HG03460 (cell line): ENCODE data around the gene CCER1.
"Not testable (repeated sequence)": the region's sequence is repeated elsewhere in the genome, so short reads cannot be mapped to it uniquely, and the experiment has no call there.

Experiments used
- ATAC-seq: cut with Tn5 transposase; IDR thresholded peaks from one replicate; pipeline ENCODE4 v1.9.1; 2021; ENCODE audit not compliant: unreplicated experiment

The CCER1 gene

DNA sequence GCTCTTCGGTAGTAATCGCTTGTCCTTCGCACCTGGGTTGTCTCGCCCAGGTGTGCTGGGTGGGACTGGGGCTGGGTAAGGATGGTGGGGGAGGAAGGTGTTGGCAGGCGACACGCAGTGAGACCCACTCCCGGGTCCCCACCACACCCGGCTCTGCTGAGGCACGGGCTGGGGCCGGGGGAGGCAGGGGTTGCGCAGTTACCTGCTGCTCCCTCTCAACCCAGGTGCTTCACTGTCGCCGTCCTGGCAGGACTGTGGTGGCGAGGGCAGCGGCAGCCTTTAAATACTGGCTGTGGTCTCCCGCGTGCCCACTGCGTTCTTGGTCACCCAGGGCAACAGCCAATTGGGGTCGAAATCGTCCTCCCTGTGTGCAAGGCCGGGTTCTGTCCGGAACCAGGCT, at the start of gene CCER1:
Gene CCER1 (minus strand): TSS at position 256 of the 400 bp plus-strand sequence. CDS start 434 bp downstream, outside the sequence.
- ATAC-seq = no peak

DNA sequence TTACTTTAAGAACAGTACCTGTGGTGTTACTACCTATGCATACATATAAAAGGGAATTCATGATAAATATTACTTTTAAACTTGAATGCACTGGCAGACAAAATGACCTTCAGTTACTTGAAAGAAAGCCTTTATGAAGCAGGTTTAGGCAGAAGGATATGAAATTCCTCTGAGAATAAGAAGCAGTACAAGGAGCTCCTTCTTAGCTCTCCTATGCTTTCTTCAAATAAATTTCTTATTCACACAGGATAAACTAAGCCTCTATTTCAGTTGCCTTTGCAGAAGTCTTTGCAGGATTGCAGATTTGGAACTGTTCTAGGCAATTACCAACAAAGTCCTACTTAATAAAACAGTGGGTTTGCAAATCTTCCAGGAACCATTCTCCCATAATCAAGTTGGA, 48.8 kb upstream of the CCER1 start:
- no peak for ATAC-seq

DNA sequence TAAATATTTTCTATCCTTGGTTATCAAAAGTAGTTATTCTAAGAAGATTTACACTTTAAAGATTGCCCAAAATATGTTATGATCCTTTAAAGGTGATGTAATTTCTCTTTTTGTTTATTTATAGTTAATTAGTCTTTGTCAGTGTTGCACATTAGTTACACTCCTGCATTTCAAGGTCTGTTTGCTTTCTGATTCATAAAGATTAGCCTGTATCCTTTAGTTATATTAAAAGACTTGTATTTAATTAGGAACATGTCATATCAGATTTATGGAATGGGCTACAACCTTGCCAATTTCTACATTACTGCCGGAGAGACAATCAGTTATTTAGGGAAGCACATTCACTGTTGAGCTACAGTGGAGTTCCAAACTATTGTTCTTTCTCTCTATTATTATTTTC, 46.3 kb upstream of the CCER1 start:
- no peak for ATAC-seq

DNA sequence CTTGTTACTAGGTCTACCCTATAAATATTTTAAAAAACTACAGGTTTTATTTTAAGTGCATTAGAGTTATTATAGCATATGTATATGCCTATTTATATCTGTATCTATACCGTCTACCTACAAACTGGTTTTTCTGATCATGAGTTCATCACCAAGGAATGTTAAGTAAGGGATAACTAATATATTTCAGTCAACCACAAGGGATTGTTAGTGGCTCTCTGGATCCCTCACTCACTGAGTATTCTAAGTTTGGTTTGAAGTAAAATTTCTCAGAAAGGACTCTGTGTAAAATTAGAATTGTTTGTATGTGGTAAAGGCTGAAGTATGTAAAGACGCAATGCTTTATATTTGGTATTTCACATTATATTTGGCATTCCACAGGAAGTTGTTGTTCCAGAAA, 45.0 kb upstream of the CCER1 start:
- ATAC-seq = no peak

GRCh38 chr12:90999527-90999926, 44.6 kb upstream of the CCER1 start:
- no peak for ATAC-seq

DNA sequence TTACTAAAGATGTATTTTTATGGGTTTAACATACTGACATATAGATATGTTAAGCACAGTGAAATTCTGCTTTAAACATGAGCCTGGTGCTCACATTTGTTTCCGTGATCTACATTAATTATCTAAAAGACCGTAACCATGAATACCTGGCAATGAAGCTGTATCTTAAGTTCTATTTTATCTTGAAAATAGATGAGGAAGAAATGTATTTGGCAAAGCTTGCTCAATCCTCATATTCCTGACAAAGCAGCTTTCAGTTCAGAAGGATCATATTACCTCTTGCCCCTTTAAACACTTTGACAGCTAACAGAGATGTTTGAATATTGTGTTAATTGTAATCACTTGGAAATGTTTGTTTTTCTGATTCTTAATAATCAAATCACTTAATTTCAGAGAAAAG, 40.0 kb upstream of the CCER1 start:
- no peak for ATAC-seq

GRCh38 chr12:90991952-90992465, 37.0 kb upstream of the CCER1 start:
- no peak for ATAC-seq

DNA sequence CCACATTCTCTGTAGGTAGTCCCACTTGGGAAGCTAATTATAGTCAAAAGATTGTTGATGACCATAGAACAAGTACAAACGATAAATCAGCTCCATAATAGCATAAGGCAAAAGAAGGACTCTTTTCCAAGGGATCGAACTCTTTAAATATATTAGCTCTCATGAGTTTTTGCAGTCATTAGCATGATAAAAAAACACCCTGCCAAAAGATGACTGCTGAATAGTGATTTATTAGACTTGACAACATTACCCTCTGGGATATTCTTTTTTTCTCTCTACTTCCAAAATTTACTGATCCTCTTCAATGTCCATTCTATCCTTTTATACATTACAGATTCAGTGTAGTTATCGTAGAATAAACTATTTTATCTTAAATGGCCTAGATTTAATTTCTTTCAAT, 35.6 kb upstream of the CCER1 start:
- no peak for ATAC-seq

DNA sequence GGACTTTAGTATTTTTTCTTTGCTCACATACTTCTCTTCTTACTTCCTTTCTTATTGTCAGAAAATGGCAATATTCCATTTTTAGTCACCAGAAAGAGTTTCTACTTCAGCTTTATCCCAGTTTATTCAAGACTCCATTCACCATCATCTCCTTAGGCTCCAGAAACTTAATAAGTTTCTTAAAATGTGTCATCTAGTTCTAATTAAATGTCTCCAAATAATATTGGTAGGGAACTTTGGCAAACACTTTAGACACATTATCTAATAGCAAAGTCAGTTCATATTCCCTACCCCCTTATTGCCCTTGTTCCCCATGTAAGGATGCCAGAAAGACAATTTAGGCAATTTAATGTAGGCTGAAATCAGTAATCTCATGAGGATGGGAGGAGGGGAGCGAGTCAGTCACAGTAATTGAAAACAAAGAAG, 34.7 kb upstream of the CCER1 start:
- ATAC-seq = no peak

- ATAC-seq = no peak
Observed at GRCh38 chr12:90987520-90987919, 32.5 kb upstream of the CCER1 start.

DNA sequence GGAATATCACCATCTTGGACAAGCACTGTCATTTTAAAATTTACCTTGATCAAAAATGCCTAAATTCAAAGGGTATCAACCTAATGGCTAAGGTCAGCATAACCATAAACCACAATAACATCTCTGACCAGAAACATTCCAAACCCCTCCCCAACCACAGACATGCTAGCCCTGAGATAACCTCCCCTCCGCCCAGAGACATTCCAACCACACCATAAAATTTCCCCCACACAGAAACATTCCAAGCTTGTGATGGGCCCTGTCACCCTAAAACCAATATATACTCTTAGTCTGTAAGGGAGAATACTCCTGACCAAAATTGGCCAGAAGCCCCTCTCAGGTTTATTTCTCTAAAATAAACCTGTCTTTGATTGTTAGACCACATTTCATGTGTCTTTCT, 32.1 kb upstream of the CCER1 start:
- no peak for ATAC-seq

DNA sequence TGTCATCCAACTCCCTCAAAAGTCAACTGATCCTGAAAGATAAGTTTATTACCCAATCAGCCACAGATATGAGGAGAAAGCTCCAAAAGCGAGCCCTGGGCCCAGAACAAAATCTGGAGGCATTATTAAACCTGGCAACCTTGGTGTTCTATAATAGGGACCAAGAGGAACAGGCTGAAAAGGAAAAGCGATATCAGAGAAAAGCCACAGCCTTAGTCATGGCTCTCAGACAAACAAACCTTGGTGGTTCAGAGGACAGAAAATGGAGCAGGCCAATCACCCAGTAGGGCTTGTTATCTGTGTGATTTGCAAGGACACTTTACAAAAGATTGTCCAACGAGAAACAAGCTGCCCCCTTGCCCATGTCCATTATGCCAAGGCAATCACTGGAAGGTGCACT, 30.4 kb upstream of the CCER1 start:
- ATAC-seq = not testable (repeated sequence)

DNA sequence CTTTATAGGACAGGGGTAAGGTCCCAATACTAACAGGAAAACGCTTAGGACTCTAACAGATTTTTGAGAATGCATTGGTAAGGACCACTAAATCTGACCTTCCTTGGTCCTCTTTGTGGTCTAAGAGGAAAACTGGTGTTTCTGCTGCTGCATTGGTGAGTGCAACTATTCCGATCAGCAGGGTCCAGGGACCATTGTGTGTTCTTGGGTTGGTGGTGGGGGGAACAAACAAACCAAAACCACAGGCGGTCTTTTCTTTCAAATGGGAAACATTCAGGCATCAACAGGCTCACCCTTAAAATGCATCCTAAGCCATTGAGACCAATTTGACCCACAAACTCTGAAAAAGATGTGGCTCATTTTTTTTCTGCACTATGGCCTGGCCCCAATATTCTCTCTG, 29.1 kb upstream of the CCER1 start:
- no peak for ATAC-seq

- ATAC-seq = no peak
Observed at GRCh38 chr12:90982170-90982569, 27.2 kb upstream of the CCER1 start.

DNA sequence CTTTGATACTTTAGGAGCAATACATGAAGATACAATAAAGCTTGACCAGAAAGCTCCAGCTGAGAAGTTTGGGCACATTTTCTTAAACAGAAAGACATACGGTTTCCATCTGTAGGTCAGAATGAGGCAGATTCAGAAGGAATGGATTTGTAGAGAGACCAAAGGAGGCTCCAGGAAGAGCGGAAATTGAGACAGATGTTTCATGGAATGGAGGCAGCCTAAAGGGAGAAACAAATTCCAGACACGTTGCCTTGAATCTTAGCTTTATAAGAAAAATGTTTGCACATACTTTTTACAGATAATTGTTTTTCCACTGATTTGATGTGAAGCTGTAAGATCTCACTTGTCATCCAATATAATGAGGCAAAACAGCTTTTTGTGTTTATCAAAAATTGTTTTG, 25.0 kb upstream of the CCER1 start:
- no peak for ATAC-seq

DNA sequence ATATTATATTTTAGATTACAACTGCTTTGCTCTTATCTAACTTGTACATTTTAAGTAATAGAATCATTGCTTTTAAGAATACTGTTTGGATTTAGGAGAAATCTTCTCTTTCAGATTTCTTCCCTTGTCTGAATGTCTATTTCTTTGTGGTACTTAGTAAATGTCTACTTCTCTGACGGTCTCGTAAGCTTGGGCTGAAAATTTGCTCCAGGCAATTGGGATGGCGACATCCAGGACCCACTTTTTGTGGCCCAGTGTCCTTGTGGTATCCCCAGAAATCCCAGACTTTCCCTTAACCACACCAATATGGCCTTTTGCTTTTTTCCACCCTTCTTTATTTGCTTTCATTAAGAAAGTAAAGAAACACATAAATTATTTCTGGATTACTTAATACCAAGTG, 24.0 kb upstream of the CCER1 start:
- ATAC-seq = no peak

DNA sequence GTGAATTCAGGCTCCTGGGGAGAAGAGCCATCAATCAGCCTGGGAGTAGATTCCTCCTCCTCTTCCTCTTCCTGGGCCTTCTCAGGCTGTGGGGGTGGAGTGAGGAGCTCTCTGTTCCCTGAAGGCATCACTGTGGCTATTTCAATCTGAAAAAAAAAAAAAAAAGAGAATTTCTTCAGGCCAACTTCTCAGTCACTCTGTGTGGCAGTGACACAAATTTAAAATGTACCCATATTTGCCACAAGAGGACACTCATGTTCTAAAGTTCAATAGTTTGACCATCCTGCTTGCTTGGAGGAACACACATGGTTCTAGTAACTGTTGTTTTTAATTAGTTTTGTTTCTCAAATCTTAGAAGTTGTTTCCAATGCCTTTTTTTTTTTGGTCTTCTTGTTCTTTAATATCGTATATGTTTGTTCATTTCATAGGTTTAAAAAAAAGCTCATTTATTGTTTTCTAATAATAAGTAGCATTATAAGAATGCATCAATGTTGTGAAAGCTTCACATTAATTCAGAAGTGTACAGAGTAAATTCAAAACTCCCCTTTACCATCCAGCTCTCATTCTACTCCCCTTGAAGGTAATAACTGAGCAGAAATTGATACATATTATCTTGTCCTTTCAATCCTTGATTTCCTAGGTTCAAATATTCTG, 23.3 kb upstream of the CCER1 start:
- peak; percentile 82 for ATAC-seq

DNA sequence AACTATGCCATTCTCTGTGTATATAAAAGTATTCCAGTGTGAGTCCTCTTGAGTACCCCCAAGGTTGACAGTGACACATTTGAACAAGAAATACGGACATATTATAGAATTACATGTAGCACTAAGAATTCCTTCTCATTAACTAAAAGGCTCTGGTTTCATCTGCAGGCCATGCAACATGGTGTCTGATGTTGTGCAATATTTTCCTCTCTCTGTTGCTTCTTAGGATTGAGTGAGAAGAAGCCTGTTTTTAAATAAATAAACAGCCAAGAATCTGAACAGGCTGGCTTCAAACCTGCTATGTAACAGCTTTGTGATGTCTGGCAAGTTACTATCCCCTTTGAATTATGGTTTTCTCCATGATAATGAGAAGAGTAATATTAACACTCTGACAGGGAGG, 22.2 kb upstream of the CCER1 start:
- ATAC-seq = no peak

- ATAC-seq = no peak
Observed at GRCh38 chr12:90974286-90974685, 19.3 kb upstream of the CCER1 start.

DNA sequence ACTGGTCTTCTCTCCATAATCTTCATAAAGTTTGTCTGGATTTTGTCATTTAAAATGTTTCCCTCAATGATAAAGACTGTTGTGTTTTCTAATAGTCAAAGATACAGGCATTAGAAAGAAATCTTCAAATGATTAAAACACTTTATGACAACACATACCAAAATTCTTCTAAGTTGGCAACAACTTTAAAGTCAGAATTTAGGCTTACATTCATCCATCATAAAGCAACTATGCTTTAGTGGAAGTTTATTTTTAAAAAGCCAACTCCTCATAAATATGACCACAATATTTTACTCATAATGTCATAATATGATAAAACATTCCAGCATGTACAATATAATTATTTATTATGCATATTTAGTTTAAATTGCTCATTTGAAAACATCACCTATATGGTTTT, 17.2 kb upstream of the CCER1 start:
- ATAC-seq = no peak

GRCh38 chr12:90970911-90971310, 15.9 kb upstream of the CCER1 start:
- no peak for ATAC-seq

DNA sequence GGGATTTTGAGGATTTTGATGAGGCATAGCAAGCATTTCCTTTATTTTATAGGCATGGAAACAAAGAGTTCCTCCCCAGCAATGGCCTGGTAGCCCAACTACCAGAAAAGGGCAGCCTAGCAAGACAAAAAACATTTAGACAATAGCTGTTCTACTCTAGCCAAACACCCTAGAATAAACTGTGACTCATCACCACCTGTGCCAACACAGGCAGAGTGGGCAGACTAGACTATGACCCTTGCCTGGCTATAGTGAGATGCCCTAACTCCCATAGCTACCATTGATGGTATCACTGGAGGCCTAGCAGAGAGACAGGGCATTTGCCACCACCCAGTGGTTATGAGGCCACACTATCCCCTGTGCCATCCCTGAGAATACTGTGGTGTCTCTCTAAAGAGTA, 15.5 kb upstream of the CCER1 start:
- ATAC-seq = no peak

- no peak for ATAC-seq
Observed at GRCh38 chr12:90969851-90970250, 14.9 kb upstream of the CCER1 start.
